HUES64 (cell line): Measurements from ENCODE around the gene RASL10B.
"Not testable (repeated sequence)": the region's sequence is repeated elsewhere in the genome, so short reads cannot be mapped to it uniquely, and the experiment has no call there.

Experiments
- H3K27ac ChIP-seq: 2 replicates; pipeline ENCODE4 v1.7.0; 2013; ENCODE audit warnings: low read depth, low read length, inconsistent platforms
- H3K27me3 ChIP-seq: 2 replicates; pipeline ENCODE4 v1.6.1; 2013; ENCODE audit warnings: mild to moderate bottlenecking, low read length; ENCODE audit not compliant: insufficient read depth
- H3K36me3 ChIP-seq: 2 replicates; pipeline ENCODE4 v1.6.1; 2013; ENCODE audit warnings: mild to moderate bottlenecking, low read length; ENCODE audit not compliant: insufficient read depth
- H3K4me1 ChIP-seq: 2 replicates; pipeline ENCODE4 v1.6.1; 2013; ENCODE audit warnings: mild to moderate bottlenecking, low read length, moderate library complexity; ENCODE audit not compliant: insufficient read depth
- H3K4me3 ChIP-seq: 2 replicates; pipeline ENCODE4 v1.5.1; 2013; ENCODE audit warnings: mild to moderate bottlenecking, low read length, moderate library complexity
- H3K9ac ChIP-seq: 2 replicates; pipeline ENCODE4 v1.6.1; 2013; ENCODE audit warnings: mild to moderate bottlenecking, low read depth, low read length
- H3K9me3 ChIP-seq: 2 replicates; pipeline ENCODE4 v1.6.1; 2013; ENCODE audit warnings: low read depth, low read length; ENCODE audit not compliant: insufficient read depth
- WGBS: fragments of 150-250, 120-280 bp; methylation state at CpG from one replicate; pipeline ENCODE4 v1.1.7; 2013; ENCODE audit warnings: missing lambda C conversion rate; 5-methylcytosine and 5-hydroxymethylcytosine counted together

Gene RASL10B

GRCh38 chr17:35751541-35751940 lies 20.1 kb downstream of the RASL10B start:
- WGBS, result 83% methylated on average over 4 of the region's 4 CpGs
- H3K9me3 ChIP-seq, result not testable (repeated sequence)

GRCh38 chr17:35752471-35752870 lies 21.0 kb downstream of the RASL10B start:
- no peaks in the 10 kb centered on the region for H3K4me1 ChIP-seq
- H3K27me3 ChIP-seq, result peaks cover 22% of the 10 kb centered on the region
- no peaks in the 10 kb centered on the region for H3K9me3 ChIP-seq
- H3K27ac ChIP-seq, result no peak overlapping the region
- no peak overlapping the region for H3K4me3 ChIP-seq
- WGBS, result 91% methylated on average over 16 of the region's 16 CpGs
- no peak overlapping the region for H3K9ac ChIP-seq
- no peaks in the 10 kb centered on the region for H3K36me3 ChIP-seq

More at GRCh38 chr17:35751541-35751940, 20.1 kb downstream of the RASL10B start:
- H3K4me1 ChIP-seq, H3K27ac ChIP-seq, H3K4me3 ChIP-seq, H3K36me3 ChIP-seq, H3K9ac ChIP-seq: not testable (repeated sequence)
- peaks cover 22% of the 10 kb centered on the region for H3K27me3 ChIP-seq

- H3K27me3 ChIP-seq, result peaks cover 22% of the 10 kb centered on the region
- no peak within 1 kb of the TSS for H3K4me3 ChIP-seq
- no peak within 1 kb of the TSS for H3K9ac ChIP-seq
- H3K9me3 ChIP-seq, result no peaks in the 10 kb centered on the region
- H3K27ac ChIP-seq, result no peak within 1 kb of the TSS
- no peaks in the 10 kb centered on the region for H3K4me1 ChIP-seq
- WGBS, result 64% methylated on average over 9 of the region's 9 CpGs
- H3K36me3 ChIP-seq, result no peaks in the 10 kb centered on the region
Measured at GRCh38 chr17:35752945-35753764, 21.7 kb downstream of the RASL10B start, which contains the start of gene GAS2L2. TSS of gene GAS2L2 (minus strand) at chr17:35753239. CDS start at chr17:35752850, 389 bp downstream.

GRCh38 chr17:35757243-35757642 lies 25.8 kb downstream of the RASL10B start:
- Histone ChIP-seq H3K27me3 (no peaks in the 10 kb centered on the region), H3K4me3 (no peak overlapping the region), H3K27ac (no peak overlapping the region), H3K36me3 (no peaks in the 10 kb centered on the region), H3K4me1 (no peaks in the 10 kb centered on the region), H3K9me3 (no peaks in the 10 kb centered on the region), H3K9ac (no peak overlapping the region)

- WGBS, result no CpG with 5 or more reads among the region's 1 CpG
Measured at GRCh38 chr17:35760587-35760986, 29.1 kb downstream of the RASL10B start, which contains the start of gene C17orf50. TSS of gene C17orf50 (plus strand) at chr17:35760887. CDS start at chr17:35760942, 55 bp downstream.

GRCh38 chr17:35761601-35762000 lies 30.2 kb downstream of the RASL10B start:
- Histone ChIP-seq H3K36me3 (no peaks in the 10 kb centered on the region), H3K4me1 (peaks cover 10% of the 10 kb centered on the region; the same call in 1 of the 2 replicates), H3K27ac (no peak overlapping the region), H3K27me3 (0 out of 2 replicates have a peak, but pooled peaks cover 3% of the 10 kb centered on the region), H3K9me3 (no peaks in the 10 kb centered on the region), H3K9ac (no peak overlapping the region), H3K4me3 (no peak overlapping the region)
- WGBS, result 89% methylated on average over 5 of the region's 5 CpGs

More at GRCh38 chr17:35760587-35760986, 29.1 kb downstream of the RASL10B start, which contains the start of gene C17orf50:
- H3K9ac ChIP-seq, result no peak within 1 kb of the TSS
- H3K4me1 ChIP-seq, result peaks cover 2% of the 10 kb centered on the region; the same call in 1 of the 2 replicates
- H3K9me3 ChIP-seq, result no peaks in the 10 kb centered on the region
- no peak within 1 kb of the TSS for H3K4me3 ChIP-seq
- no peaks in the 10 kb centered on the region for H3K36me3 ChIP-seq
- 0 out of 2 replicates have a peak, but pooled peaks cover 2% of the 10 kb centered on the region for H3K27me3 ChIP-seq
- no peak within 1 kb of the TSS for H3K27ac ChIP-seq

- H3K4me1 ChIP-seq, result peaks cover 10% of the 10 kb centered on the region; the same call in 1 of the 2 replicates
- H3K9me3 ChIP-seq, result no peaks in the 10 kb centered on the region
- H3K27me3 ChIP-seq, result 0 out of 2 replicates have a peak, but pooled peaks cover 3% of the 10 kb centered on the region
- 37% methylated on average over 16 of the region's 17 CpGs for WGBS
- no peak overlapping the region for H3K27ac ChIP-seq
- no peak overlapping the region for H3K9ac ChIP-seq
- H3K4me3 ChIP-seq, result peak overlapping the region; percentile 57; the same call in 1 of the 2 replicates
- H3K36me3 ChIP-seq, result no peaks in the 10 kb centered on the region
Measured at GRCh38 chr17:35763767-35764122, 32.3 kb downstream of the RASL10B start.

- peaks cover 10% of the 10 kb centered on the region; the same call in 1 of the 2 replicates for H3K4me1 ChIP-seq
- H3K27ac ChIP-seq, result no peak overlapping the region
- H3K27me3 ChIP-seq, result 0 out of 2 replicates have a peak, but pooled peaks cover 3% of the 10 kb centered on the region
- H3K4me3 ChIP-seq, result peak overlapping the region; percentile 57
- no peaks in the 10 kb centered on the region for H3K9me3 ChIP-seq
- WGBS, result 8% methylated on average over 75 of the region's 75 CpGs
- peak overlapping the region; percentile 42; the same call in 1 of the 2 replicates for H3K9ac ChIP-seq
- H3K36me3 ChIP-seq, result no peaks in the 10 kb centered on the region
Measured at GRCh38 chr17:35764123-35764991, 32.9 kb downstream of the RASL10B start.

GRCh38 chr17:35765086-35765710 lies 33.8 kb downstream of the RASL10B start:
- no peak overlapping the region for H3K27ac ChIP-seq
- no peak overlapping the region for H3K9ac ChIP-seq
- 0 out of 2 replicates have a peak, but pooled peaks cover 3% of the 10 kb centered on the region for H3K27me3 ChIP-seq
- 91% methylated on average over 11 of the region's 11 CpGs for WGBS
- no peak overlapping the region for H3K4me3 ChIP-seq
- H3K4me1 ChIP-seq, result peaks cover 10% of the 10 kb centered on the region; the same call in 1 of the 2 replicates
- no peaks in the 10 kb centered on the region for H3K9me3 ChIP-seq
- H3K36me3 ChIP-seq, result no peaks in the 10 kb centered on the region

GRCh38 chr17:35765756-35766488 lies 34.5 kb downstream of the RASL10B start:
- Histone ChIP-seq H3K4me3 (no peak overlapping the region), H3K9ac (peak overlapping the region; percentile 24; the same call in 1 of the 2 replicates), H3K27ac (no peak overlapping the region), H3K27me3 (0 out of 2 replicates have a peak, but pooled peaks cover 3% of the 10 kb centered on the region), H3K4me1 (peaks cover 10% of the 10 kb centered on the region; the same call in 1 of the 2 replicates), H3K9me3 (no peaks in the 10 kb centered on the region), H3K36me3 (no peaks in the 10 kb centered on the region)
- 75% methylated on average over 8 of the region's 8 CpGs for WGBS
